Body of pancreas (tissue), 4 donors: ENCODE measurements around the gene ISM1. TPM values are rescaled to one million over a fixed set of nuclear protein-coding genes. Genes with fewer than 3 reads are reported as not detected.

Experiments used
- ATAC-seq: fragments of 150-250 bp; one replicate; pipeline ENCODE4 v1.9.1; 2016
- DNase-seq, 4 donors: peaks; one replicate each; pipeline ENCODE4 v3.0.0-alpha.2; 2019
- H3K27ac ChIP-seq, 4 donors: fragments of 200-600 bp; sonication (generic); 1 replicate in 3 of 4; 2 replicates in 1 of 4; pipeline versions ENCODE4 v1.5.1 to v1.6.1; 2016 to 2019; ENCODE audit warnings: mild to moderate bottlenecking in 1 of 4, mixed read lengths in 1 of 4, moderate library complexity in 1 of 4
- H3K27me3 ChIP-seq, 2 donors: fragments of 200-600 bp; sonication (generic); one replicate each; pipeline ENCODE4 v1.6.0; 2016; ENCODE audit warnings: mild to moderate bottlenecking in 1 of 2
- H3K36me3 ChIP-seq, 2 donors: fragments of 200-600 bp; sonication (generic); replicated peaks in 1 of 2; 2 replicates each; pipeline ENCODE4 v1.5.1; 2016; ENCODE audit warnings: low read depth in 2 of 2; ENCODE audit not compliant: insufficient read depth in 1 of 2
- H3K4me1 ChIP-seq: fragments of 200-600 bp; sonication (generic); one replicate; pipeline ENCODE4 v1.6.0; 2016
- H3K4me3 ChIP-seq, 2 donors: fragments of 200-600 bp; sonication (generic); 1 replicate in 1 of 2; 2 replicates in 1 of 2; pipeline ENCODE4 v1.5.1; 2016 to 2019
- H3K9me3 ChIP-seq, 3 donors: fragments of 200-600 bp; sonication (generic); 1 replicate in 2 of 3; 2 replicates in 1 of 3; pipeline ENCODE4 v1.5.1; 2016
- CTCF ChIP-seq, 7 experiments: fragments of 450-650 bp in 4 of 7; fragments of 200-600 bp in 3 of 7; sonication (generic) in 3 of 7; IDR thresholded peaks; one replicate each; pipeline ENCODE4 v1.5.1; 2016 to 2019; ENCODE audit warnings: antibody characterized with exemption in 7 of 7
- POLR2A ChIP-seq, 3 donors: fragments of 450-650 bp; IDR thresholded peaks; one replicate each; pipeline ENCODE4 v1.6.1; 2016; ENCODE audit warnings: antibody characterized with exemption in 3 of 3, mild to moderate bottlenecking in 2 of 3
- WGBS, 2 donors: methylation state at CpG; one replicate each; pipeline ENCODE4 v1.1.5; 2017; 5-methylcytosine and 5-hydroxymethylcytosine counted together
- intact Hi-C: fragments of 100-400 bp; cut with DNase I; formaldehyde crosslinking; loops from one replicate; pipeline ENCODE4 v1.15.1; 2023
- total RNA-seq, 2 donors: library from RNA; depleted of rRNA; stranded (reverse); fragments of >200 nt; gene quantifications; one replicate each; pipeline ENCODE4 v1.1.0, GENCODE V29; 2016

The ISM1 gene
- total RNA-seq, 2 donors from 2014 or later, result 2.6 to 3.1 TPM

DNA sequence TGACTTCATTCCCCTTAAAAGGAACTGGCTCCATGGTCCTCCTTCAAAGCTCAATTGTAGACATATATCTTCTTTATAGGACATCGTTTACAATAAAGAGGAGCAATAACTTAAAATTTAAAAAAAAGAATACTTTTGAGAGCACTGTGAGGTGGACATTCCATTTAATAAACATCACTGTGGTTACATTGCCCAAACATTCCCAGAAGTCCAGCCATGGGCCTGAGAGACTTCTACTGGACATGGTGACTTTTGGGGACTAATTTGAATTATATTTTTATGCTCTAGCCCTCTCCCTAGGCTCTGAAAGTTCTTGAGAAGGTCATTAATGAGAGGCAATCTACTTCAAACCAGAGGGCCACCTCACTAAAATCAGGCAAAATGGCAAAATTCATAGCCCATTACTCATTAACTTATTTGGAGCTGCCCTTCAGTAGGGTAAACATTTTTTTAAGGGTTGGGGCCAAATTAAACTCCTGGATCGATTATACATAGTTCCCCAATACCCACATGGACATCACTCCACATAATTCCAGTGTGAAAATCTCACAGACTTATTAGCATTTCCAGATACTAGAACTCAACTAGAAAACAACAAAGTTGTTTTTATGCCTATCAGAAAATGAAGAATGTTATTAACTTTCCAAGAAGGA, 17.1 kb downstream of the ISM1 start:
- ATAC-seq, result peak; percentile 12
- Histone ChIP-seq H3K9me3 (no peaks in the 10 kb centered on the region), H3K27ac (no peak overlapping the region), H3K4me1 (peaks cover 24% of the 10 kb centered on the region), H3K4me3 (no peak overlapping the region), H3K36me3 (no peaks in the 10 kb centered on the region), H3K27me3 (no peaks in the 10 kb centered on the region)
- WGBS, 2 donors, result 55 to 59% methylated on average over 2 of the region's 2 CpGs
- DNase-seq, result no peak
- intact Hi-C loops, result no loop called here
- TF ChIP-seq CTCF (IDR thresholded peaks at IDR 0.05), result no peak
- no peak for TF ChIP-seq POLR2A (IDR thresholded peaks at IDR 0.05)

DNA sequence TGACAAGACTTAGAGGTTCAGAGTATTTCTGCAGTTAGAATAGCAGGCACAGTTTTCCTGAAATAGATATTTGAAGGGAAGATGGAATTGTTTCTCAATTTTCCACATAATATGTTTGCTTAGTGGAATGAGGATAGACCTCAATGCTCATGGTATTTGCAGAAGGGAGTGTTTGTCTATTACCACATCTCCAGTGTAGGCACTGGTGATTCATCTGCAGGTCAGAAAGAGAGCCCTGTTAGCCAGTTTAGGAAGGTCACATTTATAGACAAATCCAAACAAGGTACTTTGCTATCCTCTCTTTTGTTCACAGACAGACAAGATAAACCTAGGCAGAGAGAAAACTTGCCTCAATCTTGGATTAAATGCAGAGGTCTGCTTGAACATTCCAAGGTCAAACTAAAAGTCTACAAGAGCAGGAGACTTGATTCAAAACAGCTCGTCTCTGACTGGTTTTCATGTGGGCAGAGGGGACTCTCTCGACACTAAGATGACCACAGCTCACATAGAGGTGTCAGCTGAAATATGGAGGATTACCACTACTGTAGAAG, 22.8 kb downstream of the ISM1 start:
- no peak for TF ChIP-seq CTCF (IDR thresholded peaks at IDR 0.05)
- TF ChIP-seq POLR2A (IDR thresholded peaks at IDR 0.05), result no peak
- Histone ChIP-seq H3K9me3 (no peaks in the 10 kb centered on the region), H3K27ac (no peak overlapping the region), H3K36me3 (no peaks in the 10 kb centered on the region), H3K4me1 (peaks cover under 1% of the 10 kb centered on the region), H3K4me3 (no peak overlapping the region), H3K27me3 (no peaks in the 10 kb centered on the region)
- 76 to 81% methylated on average over 2 of the region's 2 CpGs for WGBS, 2 donors
- intact Hi-C loops, result no loop called here
- ATAC-seq, result no peak
- no peak for DNase-seq

GRCh38 chr20:13245250-13245723, 24.2 kb downstream of the ISM1 start:
- intact Hi-C loops, result no loop called here
- Histone ChIP-seq H3K27me3 (no peaks in the 10 kb centered on the region), H3K27ac (no peak overlapping the region)

DNA sequence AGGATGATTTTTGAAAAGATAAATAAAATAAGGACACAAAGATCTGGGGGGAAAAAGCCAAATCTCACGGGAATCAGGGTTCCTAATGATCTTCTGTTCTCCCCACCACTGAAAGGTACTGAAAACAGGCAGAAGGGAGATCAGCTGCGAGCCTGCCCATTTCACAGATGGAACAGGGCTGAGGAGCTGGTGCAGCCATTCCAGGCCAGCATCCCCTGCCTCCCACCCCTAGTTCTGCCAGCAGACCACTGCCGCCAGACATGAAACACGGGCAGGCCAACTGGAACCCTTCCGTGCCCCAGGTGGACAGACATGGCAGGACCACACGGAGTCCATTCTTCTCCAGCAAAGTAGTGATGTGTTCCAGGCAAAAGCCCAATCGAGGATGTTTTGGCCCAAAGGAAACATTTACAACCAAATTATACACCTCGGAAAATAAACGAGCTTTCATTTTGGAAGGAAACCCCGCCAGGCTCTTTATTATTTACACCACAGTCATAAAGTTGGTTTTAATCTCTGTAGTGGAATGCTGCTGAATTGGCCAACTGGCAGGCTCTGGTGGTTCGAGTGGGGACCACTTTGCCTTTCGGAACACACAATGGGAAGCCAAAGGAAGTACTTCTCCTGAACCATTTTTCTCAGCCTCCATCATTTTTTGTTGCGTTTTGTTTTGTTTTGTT, 28.2 kb downstream of the ISM1 start:
- WGBS, 2 donors, result 73 to 86% methylated on average over 13 of the region's 13 CpGs
- intact Hi-C loops, result no loop called here
- H3K27ac ChIP-seq, result no peak overlapping the region

More at GRCh38 chr20:13245250-13245723, 24.2 kb downstream of the ISM1 start:
- no peak for DNase-seq
- no peak for ATAC-seq
- TF ChIP-seq CTCF (IDR thresholded peaks at IDR 0.05) (no peak), POLR2A (IDR thresholded peaks at IDR 0.05) (no peak)
- no peak overlapping the region for H3K4me3 ChIP-seq
- no peaks in the 10 kb centered on the region for H3K36me3 ChIP-seq
- WGBS, 2 donors, result 79 to 82% methylated on average over 2 of the region's 2 CpGs
- H3K9me3 ChIP-seq, result no peaks in the 10 kb centered on the region
- H3K4me1 ChIP-seq, result peaks cover 7% of the 10 kb centered on the region

More for the DNA sequence above, 28.2 kb downstream of the ISM1 start:
- H3K36me3 ChIP-seq, result no peaks in the 10 kb centered on the region
- TF ChIP-seq CTCF (IDR thresholded peaks at IDR 0.05), result no peak
- TF ChIP-seq POLR2A (IDR thresholded peaks at IDR 0.05), result no peak
- no peaks in the 10 kb centered on the region for H3K27me3 ChIP-seq
- H3K4me3 ChIP-seq, result no peak overlapping the region
- H3K9me3 ChIP-seq, result no peaks in the 10 kb centered on the region
- ATAC-seq, result no peak
- peaks cover 10% of the 10 kb centered on the region for H3K4me1 ChIP-seq
- DNase-seq, result no peak
